Body of pancreas (tissue), 4 donors: ENCODE data around the gene CACNA1C.

Experiments used
- POLR2A ChIP-seq, 3 donors: fragments of 450-650 bp; IDR thresholded peaks; one replicate each; pipeline ENCODE4 v1.6.1; 2016; ENCODE audit warnings: antibody characterized with exemption in 3 of 3, mild to moderate bottlenecking in 2 of 3
- TF ChIP-seq, protein P1 (sequence below), 7 experiments: fragments of 450-650 bp in 4 of 7; fragments of 200-600 bp in 3 of 7; sonication (generic) in 3 of 7; IDR thresholded peaks; one replicate each; pipeline ENCODE4 v1.5.1; 2016 to 2019; ENCODE audit warnings: antibody characterized with exemption in 7 of 7

DNA sequence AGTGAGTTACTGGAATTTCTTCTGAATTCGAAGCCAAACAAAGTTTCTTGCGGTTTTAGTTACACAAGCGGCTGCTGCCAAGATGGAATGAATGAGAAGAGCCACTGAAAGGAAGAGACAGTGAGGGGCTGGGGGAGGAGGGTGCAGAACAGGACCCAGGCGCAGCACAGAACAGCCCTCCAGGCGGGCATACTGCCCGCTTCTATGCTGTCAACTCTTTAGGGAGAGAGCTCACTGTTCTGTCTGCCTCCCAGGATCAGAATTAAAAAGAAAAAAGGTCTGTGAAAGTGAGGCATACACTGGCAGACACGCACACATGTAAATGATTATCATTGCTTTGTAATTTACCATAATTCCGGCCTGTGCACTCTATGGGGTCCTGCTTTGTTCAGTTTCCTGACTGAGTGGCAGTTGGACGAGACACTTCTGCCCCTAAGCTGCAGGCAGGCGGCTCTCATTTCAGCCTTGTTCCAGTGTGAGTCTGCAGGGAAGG, 231.6 kb downstream of the CACNA1C start:
- TF ChIP-seq, protein P1, sequence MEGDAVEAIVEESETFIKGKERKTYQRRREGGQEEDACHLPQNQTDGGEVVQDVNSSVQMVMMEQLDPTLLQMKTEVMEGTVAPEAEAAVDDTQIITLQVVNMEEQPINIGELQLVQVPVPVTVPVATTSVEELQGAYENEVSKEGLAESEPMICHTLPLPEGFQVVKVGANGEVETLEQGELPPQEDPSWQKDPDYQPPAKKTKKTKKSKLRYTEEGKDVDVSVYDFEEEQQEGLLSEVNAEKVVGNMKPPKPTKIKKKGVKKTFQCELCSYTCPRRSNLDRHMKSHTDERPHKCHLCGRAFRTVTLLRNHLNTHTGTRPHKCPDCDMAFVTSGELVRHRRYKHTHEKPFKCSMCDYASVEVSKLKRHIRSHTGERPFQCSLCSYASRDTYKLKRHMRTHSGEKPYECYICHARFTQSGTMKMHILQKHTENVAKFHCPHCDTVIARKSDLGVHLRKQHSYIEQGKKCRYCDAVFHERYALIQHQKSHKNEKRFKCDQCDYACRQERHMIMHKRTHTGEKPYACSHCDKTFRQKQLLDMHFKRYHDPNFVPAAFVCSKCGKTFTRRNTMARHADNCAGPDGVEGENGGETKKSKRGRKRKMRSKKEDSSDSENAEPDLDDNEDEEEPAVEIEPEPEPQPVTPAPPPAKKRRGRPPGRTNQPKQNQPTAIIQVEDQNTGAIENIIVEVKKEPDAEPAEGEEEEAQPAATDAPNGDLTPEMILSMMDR (IDR thresholded peaks at IDR 0.05), result no peak
- no peak for TF ChIP-seq POLR2A (IDR thresholded peaks at IDR 0.05)
